B cell (primary cell): ENCODE results near the gene PPIL1. TPM values are rescaled to one million over a fixed set of nuclear protein-coding genes. Genes with fewer than 3 reads are reported as not detected.

ENCODE experiments used
- ATAC-seq: fragments of 200-7000 bp; cut with Tn5 transposase; one replicate; pipeline ENCODE4 v1.10.0; 2021; ENCODE audit warnings: low read depth, mild to moderate bottlenecking, moderate number of reproducible peaks, moderate library complexity
- CTCF ChIA-PET: fragments of 350-600 bp; sonication (Branson Sonifier 250); formaldehyde crosslinking; loops from one replicate; lab custom pipeline; 2021; ENCODE audit warnings: antibody characterized with exemption, inconsistent platforms; lab: Charles Lee
- POLR2A ChIA-PET: fragments of 350-600 bp; sonication (Branson Sonifier 250); formaldehyde crosslinking; loops from one replicate; lab custom pipeline; 2021; ENCODE audit warnings: antibody characterized with exemption; lab: Charles Lee
- DNase-seq: peaks from one replicate; pipeline ENCODE4 v3.0.0; 2013
- H2AFZ ChIP-seq: 2 replicates; pipeline ENCODE4 v1.6.1; 2012; ENCODE audit warnings: mild to moderate bottlenecking, low read depth, low read length; ENCODE audit not compliant: insufficient read depth, poor library complexity, severe bottlenecking
- H3K27ac ChIP-seq, 2 donors: 1 replicate in 1 of 2; 2 replicates in 1 of 2; pipeline ENCODE4 v1.5.1; 2012 to 2013; ENCODE audit warnings: low read length in 2 of 2, mild to moderate bottlenecking in 2 of 2, moderate library complexity in 1 of 2
- H3K27me3 ChIP-seq, 4 experiments: fragments of 200-600 bp in 1 of 4; sonication (generic) in 1 of 4; replicated peaks in 1 of 4; 1 replicate in 2 of 4; 2 replicates in 2 of 4; pipeline versions ENCODE4 v1.6.1 to v1.7.0; 2013 to 2016; ENCODE audit warnings: low read length in 3 of 4, mild to moderate bottlenecking in 2 of 4, mixed read lengths in 1 of 4, moderate library complexity in 1 of 4; ENCODE audit not compliant: insufficient read depth in 4 of 4, control insufficient read depth in 3 of 4; ENCODE audit errors: control extremely low read depth in 1 of 4
- H3K36me3 ChIP-seq, 2 experiments: replicated peaks in 1 of 2; 1 replicate in 1 of 2; 2 replicates in 1 of 2; pipeline versions ENCODE4 v1.6.1 to v1.7.1; 2013; ENCODE audit warnings: low read length in 1 of 2; ENCODE audit not compliant: insufficient read depth in 2 of 2, control insufficient read depth in 1 of 2; ENCODE audit errors: control extremely low read depth in 1 of 2, extremely low read depth in 1 of 2
- H3K4me1 ChIP-seq, 2 donors: fragments of 200-600 bp in 1 of 2; sonication (generic) in 1 of 2; 1 replicate in 1 of 2; 2 replicates in 1 of 2; pipeline versions ENCODE4 v1.5.1 to v1.6.1; 2013 to 2017; ENCODE audit warnings: low read length in 2 of 2; ENCODE audit not compliant: control insufficient read depth in 2 of 2, insufficient read depth in 2 of 2
- H3K4me2 ChIP-seq: replicated peaks from 2 replicates; pipeline ENCODE3; 2012; ENCODE audit warnings: mild to moderate bottlenecking, low read depth, low read length; ENCODE audit not compliant: poor library complexity, severe bottlenecking
- H3K4me3 ChIP-seq, 5 experiments: fragments of 200-600 bp in 1 of 5; sonication (generic) in 1 of 5; 1 replicate in 3 of 5; 2 replicates in 2 of 5; pipeline versions ENCODE4 v1.5.1 to v1.7.0; 2011 to 2016; ENCODE audit warnings: low read length in 4 of 5, mild to moderate bottlenecking in 4 of 5, low read depth in 2 of 5, control low read depth in 1 of 5, moderate library complexity in 1 of 5; ENCODE audit not compliant: insufficient read depth in 1 of 5; ENCODE audit errors: control extremely low read depth in 1 of 5, extremely low read depth in 1 of 5
- H3K79me2 ChIP-seq: fragments of 200-600 bp; sonication (generic); one replicate; pipeline ENCODE4 v1.6.0; 2016; ENCODE audit warnings: low read length; ENCODE audit not compliant: control insufficient read depth, insufficient read depth
- H3K9ac ChIP-seq: fragments of 200-600 bp; sonication (generic); 2 replicates; pipeline ENCODE4 v1.6.1; 2017; ENCODE audit warnings: mild to moderate bottlenecking, low read length, moderate library complexity
- H3K9me3 ChIP-seq, 3 donors: one replicate each; pipeline versions ENCODE4 v1.6.1 to v1.7.1; 2013; ENCODE audit warnings: low read length in 2 of 3; ENCODE audit not compliant: control insufficient read depth in 2 of 3, insufficient read depth in 1 of 3; ENCODE audit errors: control extremely low read depth in 1 of 3
- H4K20me1 ChIP-seq: 2 replicates; pipeline ENCODE4 v1.6.0; 2012; ENCODE audit warnings: mild to moderate bottlenecking, low read length; ENCODE audit not compliant: insufficient read depth, control insufficient read depth, poor library complexity, severe bottlenecking
- H3K27ac Mint-ChIP-seq: one replicate; pipeline ENCODE4 v1.8.0; 2021; ENCODE audit warnings: mixed read lengths
- H3K27me3 Mint-ChIP-seq: one replicate; pipeline ENCODE4 v1.8.0; 2021; ENCODE audit warnings: mixed read lengths
- H3K4me1 Mint-ChIP-seq: one replicate; pipeline ENCODE4 v1.8.0; 2021; ENCODE audit warnings: mixed read lengths
- H3K4me3 Mint-ChIP-seq: one replicate; pipeline ENCODE4 v1.8.0; 2021; ENCODE audit warnings: mixed read lengths
- H3K9me3 Mint-ChIP-seq: one replicate; pipeline ENCODE4 v1.8.0; 2022; ENCODE audit warnings: mixed read lengths; ENCODE audit not compliant: insufficient read depth
- CTCF ChIP-seq: fragments of 200-600 bp; IDR thresholded peaks from one replicate; pipeline ENCODE4 v1.8.0; 2022; ENCODE audit warnings: antibody characterized with exemption, mild to moderate bottlenecking
- EZH2 ChIP-seq: IDR thresholded peaks from 2 replicates; pipeline ENCODE4 v1.6.1; 2012; ENCODE audit warnings: borderline replicate concordance, low read depth, mild to moderate bottlenecking, moderate library complexity, low read length; ENCODE audit not compliant: insufficient read depth, poor library complexity, severe bottlenecking
- WGBS: methylation state at CpG from one replicate; pipeline ENCODE4 v1.1.5; 2013; ENCODE audit warnings: missing lambda C conversion rate; ENCODE audit not compliant: insufficient coverage; 5-methylcytosine and 5-hydroxymethylcytosine counted together
- intact Hi-C: fragments of 100-400 bp; cut with micrococcal nuclease; formaldehyde crosslinking; loops from one replicate; pipeline ENCODE4 v1.10.0; 2022
- polyA plus RNA-seq: library from polyadenylated mRNA; depleted of rRNA; stranded (reverse); fragments of >200 nt; gene quantifications from 2 replicates; pipeline ENCODE4 v1.2.3, GENCODE V29; 2012
- total RNA-seq, 2 donors: library from RNA; stranded (reverse); fragments of 120-200 nt in 1 of 2; gene quantifications; 1 replicate in 1 of 2; 2 replicates in 1 of 2; pipeline versions ENCODE4 v1.2.3 to v1.2.4, GENCODE V29; 2013 to 2022

The PPIL1 gene
- total and polyA plus RNA-seq, 2 donors (not counting 1 experiment from before 2014, with no cell fraction given): 2.9 to 7.0 TPM

- Histone ChIP-seq H3K27me3 (no peaks in the 10 kb centered on the region), H4K20me1 (no peaks in the 10 kb centered on the region), H3K4me1 (peaks cover under 1 to 4% of the 10 kb centered on the region in 2 donors), H3K4me3 (no peak overlapping the region), H3K9ac (no peak overlapping the region), H3K4me2 (no peak overlapping the region), H3K9me3 (no peaks in the 10 kb centered on the region), H3K27ac (no peak overlapping the region), H3K36me3 (peaks cover 0 to 81% of the 10 kb centered on the region in 2 experiments), H3K79me2 (no peaks in the 10 kb centered on the region), H2AFZ (no peak overlapping the region)
- Mint-ChIP-seq H3K4me3 (no peak overlapping the region), H3K27ac (no peak overlapping the region), H3K4me1 (peaks cover 1% of the 10 kb centered on the region), H3K9me3 (no peaks in the 10 kb centered on the region), H3K27me3 (no peaks in the 10 kb centered on the region)
- TF ChIP-seq EZH2 (no peak), CTCF (no peak)
- ATAC-seq (no peak), DNase-seq (no peak)
- CTCF ChIA-PET: interaction anchor here (2.1 kb wide), 1 partner anchor 100 kb away, joined by 6 read pairs; no protein-coding TSS in a partner anchor
- intact Hi-C loops: no loop called here
- POLR2A ChIA-PET: no interaction called here
- WGBS: 100% methylated on average over 9 of the region's 10 CpGs
Measured at GRCh38 chr6:36917541-36918193, 43.1 kb upstream of the PPIL1 start.

DNA sequence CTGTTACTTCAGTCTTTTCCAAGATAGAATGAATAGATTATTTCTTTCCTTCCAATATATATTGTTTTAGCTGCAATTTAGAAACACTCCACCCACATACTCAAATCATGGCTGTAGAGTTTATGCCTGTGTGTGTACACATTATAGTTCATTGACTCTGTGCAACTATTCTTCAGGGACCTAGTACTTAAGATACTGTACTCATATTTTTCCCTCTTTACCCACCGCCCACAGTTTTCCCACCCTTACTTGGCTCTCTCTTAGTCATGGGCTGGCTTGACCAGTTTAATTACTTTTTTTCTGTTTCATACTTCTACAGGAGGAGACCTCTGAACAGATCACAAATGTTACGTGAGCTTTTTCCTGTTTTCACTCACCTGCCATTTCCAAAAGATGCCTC lies 41.5 kb upstream of the PPIL1 start:
- 60% methylated on average over 1 of the region's 2 CpGs for WGBS
- peaks cover 0 to 82% of the 10 kb centered on the region in 2 experiments for H3K36me3 ChIP-seq
- intact Hi-C loops: no loop called here
- no peak overlapping the region for H3K9ac ChIP-seq
- H3K27me3 ChIP-seq: no peaks in the 10 kb centered on the region
- no peak overlapping the region for H3K4me2 ChIP-seq
- H3K27ac Mint-ChIP-seq: no peak overlapping the region
- CTCF ChIA-PET: interaction anchor here (1.3 to 2.1 kb wide), 2 partner anchors 17 to 102 kb away, joined by 3 to 6 read pairs; no protein-coding TSS in a partner anchor
- POLR2A ChIA-PET: no interaction called here
- peaks cover 13 to 16% of the 10 kb centered on the region in 2 donors for H3K4me1 ChIP-seq
- ATAC-seq (no peak), DNase-seq (no peak)
- no peaks in the 10 kb centered on the region for H3K27me3 Mint-ChIP-seq
- no peaks in the 10 kb centered on the region for H3K9me3 Mint-ChIP-seq
- H2AFZ ChIP-seq: no peak overlapping the region
- H4K20me1 ChIP-seq: no peaks in the 10 kb centered on the region
- TF ChIP-seq EZH2 (no peak), CTCF (no peak)
- no peaks in the 10 kb centered on the region for H3K9me3 ChIP-seq
- peaks cover 14% of the 10 kb centered on the region for H3K4me1 Mint-ChIP-seq
- no peak overlapping the region for H3K4me3 Mint-ChIP-seq
- no peak overlapping the region for H3K4me3 ChIP-seq
- no peaks in the 10 kb centered on the region for H3K79me2 ChIP-seq
- no peak overlapping the region for H3K27ac ChIP-seq
